Measurements from ENCODE around the gene FLNB. TPM values are rescaled to one million over a fixed set of nuclear protein-coding genes. Genes with fewer than 3 reads are reported as not detected.

The FLNB gene
- total and polyA plus RNA-seq, 2 of the 8 experiments (the other 6 are each of a cell fraction or from before 2014, with no cell fraction given): 72.3 to 118 TPM

- no peak overlapping the region for H2BK15ac ChIP-seq (ENCODE audit: low read length)
- 74% methylated on average over 7 of the region's 8 CpGs; no CpG with 5 or more reads in 1 of the 2 experiments for WGBS, 2 experiments (ENCODE audit: extremely low coverage in 1 of 2, insufficient coverage in 1 of 2, insufficient read length in 1 of 2, insufficient replicate concordance in 2 of 2, low coverage in 1 of 2, low lambda C conversion rate in 2 of 2, missing lambda C conversion rate in 1 of 2)
- ChIA-PET CTCF (ENCODE audit: partially characterized antibody) (interaction anchor here (0.6 to 4.1 kb wide), 5 partner anchors 11 to 869 kb away, joined by 4 to 14 read pairs (median 5); partner anchors contain the start of gene FLNB), POLR2A (ENCODE audit: partially characterized antibody) (interaction anchor here (1.0 to 1.8 kb wide), 4 partner anchors 9 to 30 kb away, joined by 3 to 12 read pairs (median 4); partner anchors contain the start of gene FLNB)
- no peak overlapping the region for H3K18ac ChIP-seq (ENCODE audit: extremely low read depth, low read length)
- FAIRE-seq (no peak), DNase-seq (ENCODE audit: low read depth in 1 of 2, low spot score in 2 of 2) (no peak)
- peak overlapping the region in 1 of 2 experiments; percentile 35; a peak in 1 of 4 replicates for H3K4me2 ChIP-seq (ENCODE audit: insufficient read depth in 1 of 2, low read depth in 2 of 2, low read length in 2 of 2)
- H4K5ac ChIP-seq (ENCODE audit: insufficient read length, low read depth, low read length): no peak overlapping the region
- H4K8ac ChIP-seq (ENCODE audit: extremely low read depth, insufficient read depth, low read length): no peak overlapping the region
- no peak overlapping the region for H3K27ac ChIP-seq (ENCODE audit: low read depth, low read length)
- no peaks in the 10 kb centered on the region for H3K9me3 ChIP-seq (ENCODE audit: insufficient read depth in 2 of 2, low read depth in 1 of 2, low read length in 1 of 2)
- H3K9ac ChIP-seq (replicated peaks in 1 of 4; ENCODE audit: extremely low read depth in 1 of 4, low read depth in 3 of 4, low read length in 3 of 4): no peak overlapping the region
- no peak for TF ChIP-seq CTCF (IDR thresholded peaks at IDR 0.05; ENCODE audit: control extremely low read depth in 1 of 3, insufficient read depth in 1 of 3, low read depth in 1 of 3, low read length in 3 of 3)
- no peak for TF ChIP-seq EZH2 (IDR thresholded peaks at IDR 0.05; ENCODE audit: low read depth, low read length, severe bottlenecking)
- no peak for TF ChIP-seq TBP (IDR thresholded peaks at IDR 0.05; ENCODE audit: low read depth, low read length)
- TF ChIP-seq CEBPB (IDR thresholded peaks at IDR 0.05; ENCODE audit: low read depth, low read length): no peak
- no peak for TF ChIP-seq CHD2 (IDR thresholded peaks at IDR 0.05; ENCODE audit: low read length)
- TF ChIP-seq CBX8 (IDR thresholded peaks at IDR 0.05; ENCODE audit: borderline replicate concordance, low read depth, low read length): no peak
- no peak for TF ChIP-seq SIN3A (conservative IDR thresholded peaks at IDR 0.05 in 1 of 2, IDR thresholded peaks at IDR 0.05 in 1 of 2; ENCODE audit: low read depth in 1 of 2, low read length in 2 of 2)
- TF ChIP-seq TEAD4 (IDR thresholded peaks at IDR 0.05; ENCODE audit: low read depth, low read length): no peak
- H2BK20ac ChIP-seq (ENCODE audit: low read length): 0 out of 2 replicates have a peak overlapping the region, but pooled peaks have one; percentile 64
- H3K23me2 ChIP-seq (ENCODE audit: low read depth, low read length): no peaks in the 10 kb centered on the region
- no peak overlapping the region for H2AK5ac ChIP-seq (ENCODE audit: low read depth, low read length)
- no peak overlapping the region for H3K4ac ChIP-seq (replicated peaks; ENCODE audit: insufficient read length, low read depth, low read length)
- H3K79me1 ChIP-seq (ENCODE audit: low read depth, low read length): peaks cover 12% of the 10 kb centered on the region
- no peaks in the 10 kb centered on the region for H3K36me3 ChIP-seq (ENCODE audit: control insufficient read depth in 2 of 4, insufficient read depth in 4 of 4, low read length in 3 of 4)
- H4K20me1 ChIP-seq (replicated peaks in 1 of 2; ENCODE audit: control insufficient read depth in 1 of 2, insufficient read depth in 2 of 2, low read length in 2 of 2): peaks cover under 1 to 8% of the 10 kb centered on the region in 2 experiments
- no peak overlapping the region for H4K91ac ChIP-seq (replicated peaks; ENCODE audit: insufficient read length, low read length)
- H2BK12ac ChIP-seq (ENCODE audit: low read depth, low read length): no peak overlapping the region; the same call in 1 of the 2 replicates
- H2AFZ ChIP-seq (ENCODE audit: low read length): no peak overlapping the region
- no peak overlapping the region for H2BK120ac ChIP-seq (replicated peaks; ENCODE audit: low read depth, low read length)
- H3K56ac ChIP-seq (replicated peaks; ENCODE audit: insufficient read length, low read depth, low read length): no peak overlapping the region
- H3K79me2 ChIP-seq (ENCODE audit: control insufficient read depth in 1 of 2, insufficient read depth in 2 of 2, low read length in 2 of 2): peaks cover 0 to 83% of the 10 kb centered on the region in 2 experiments; a peak in 2 of 4 replicates
- H3K23ac ChIP-seq (ENCODE audit: insufficient read length): no peak overlapping the region
- peak overlapping the region; percentile 72; the same call in 1 of the 2 replicates for H2BK5ac ChIP-seq (ENCODE audit: low read depth, low read length)
- no peak overlapping the region for H3K14ac ChIP-seq (ENCODE audit: insufficient read length)
- no peaks in the 10 kb centered on the region for H3K27me3 ChIP-seq (replicated peaks in 1 of 4; ENCODE audit: control insufficient read depth in 3 of 4, extremely low read depth in 1 of 4, insufficient read depth in 3 of 4, low read length in 3 of 4)
- no peak overlapping the region for H3K4me3 ChIP-seq (ENCODE audit: extremely low read depth in 1 of 4, insufficient read depth in 2 of 4, low read depth in 3 of 4, low read length in 4 of 4)
- H3K4me1 ChIP-seq (replicated peaks in 1 of 4; ENCODE audit: control insufficient read depth in 3 of 4, insufficient read depth in 4 of 4, low read length in 3 of 4): peaks cover 33 to 59% (median 45%) of the 10 kb centered on the region in 4 experiments
These were observed 30.6 kb downstream of the FLNB start for GRCh38 chr3:58038675-58039292.
